ENCODE data around the gene CILP2.

Gene CILP2

GRCh38 chr19:19587771-19588170 lies 49.7 kb downstream of the CILP2 start:
- ChIA-PET CTCF (no interaction called here), POLR2A (no interaction called here)
- H3K27ac ChIP-seq (ENCODE audit: extremely low read depth, low read depth, low read length) = no peak overlapping the region
- H3K36me3 ChIP-seq (ENCODE audit: control insufficient read depth in 2 of 2, insufficient read depth in 1 of 2, low read length in 2 of 2) = no peaks in the 10 kb centered on the region
- no peak for TF ChIP-seq ZNF10 (tag by site-specific recombination; IDR thresholded peaks at IDR 0.05)
- 0 out of 2 replicates have a peak, but pooled peaks cover 3% of the 10 kb centered on the region for H3K4me1 ChIP-seq (ENCODE audit: control insufficient read depth, insufficient read depth, low read length)
- no peaks in the 10 kb centered on the region for H3K9me3 ChIP-seq (ENCODE audit: control insufficient read depth, insufficient read depth, low read depth, low read length)
- no peak overlapping the region for H3K4me3 ChIP-seq (ENCODE audit: low read depth, low read length)

GRCh38 chr19:19588546-19588945 lies 50.5 kb downstream of the CILP2 start:
- Histone ChIP-seq H3K9me3 (ENCODE audit: control insufficient read depth, insufficient read depth, low read depth, low read length) (no peaks in the 10 kb centered on the region), H3K27ac (ENCODE audit: extremely low read depth, low read depth, low read length) (no peak overlapping the region), H3K4me1 (ENCODE audit: control insufficient read depth, insufficient read depth, low read length) (0 out of 2 replicates have a peak, but pooled peaks cover 3% of the 10 kb centered on the region), H3K36me3 (ENCODE audit: control insufficient read depth in 2 of 2, insufficient read depth in 1 of 2, low read length in 2 of 2) (peaks cover 0 to 5% of the 10 kb centered on the region in 2 experiments; a peak in 1 of 3 replicates), H3K4me3 (ENCODE audit: low read depth, low read length) (no peak overlapping the region)
- TF ChIP-seq ZNF544 (tag by site-specific recombination; IDR thresholded peaks at IDR 0.05) (no peak), ELK4 (IDR thresholded peaks at IDR 0.05; ENCODE audit: borderline replicate concordance, low read depth, low read length) (no peak), REST (tag by site-specific recombination; IDR thresholded peaks at IDR 0.05) (no peak), AEBP2 (tag by site-specific recombination; IDR thresholded peaks at IDR 0.05; ENCODE audit: borderline replicate concordance) (no peak), ZNF549 (tag by site-specific recombination; IDR thresholded peaks at IDR 0.05) (no peak), PRDM6 (tag by site-specific recombination; IDR thresholded peaks at IDR 0.05) (no peak), GLIS1 (tag by site-specific recombination; IDR thresholded peaks at IDR 0.05) (no peak), ZNF266 (tag by site-specific recombination; IDR thresholded peaks at IDR 0.05; ENCODE audit: low read depth) (no peak), ZNF19 (tag by site-specific recombination; IDR thresholded peaks at IDR 0.05; ENCODE audit: low read depth) (no peak), ZNF701 (tag by site-specific recombination; IDR thresholded peaks at IDR 0.05) (no peak), ZNF837 (tag by site-specific recombination; IDR thresholded peaks at IDR 0.05) (no peak), ZNF658 (tag by site-specific recombination; IDR thresholded peaks at IDR 0.05) (no peak), SP2 (tag by site-specific recombination; IDR thresholded peaks at IDR 0.05) (no peak), ZNF677 (tag by site-specific recombination; IDR thresholded peaks at IDR 0.05) (no peak), ZNF239 (tag by site-specific recombination; IDR thresholded peaks at IDR 0.05) (no peak), ZNF423 (tag by site-specific recombination; IDR thresholded peaks at IDR 0.05) (no peak), KLF7 (tag by site-specific recombination; IDR thresholded peaks at IDR 0.05; ENCODE audit: borderline replicate concordance) (no peak), GLI4 (tag by site-specific recombination; IDR thresholded peaks at IDR 0.05) (no peak), SETDB1 (IDR thresholded peaks at IDR 0.05; ENCODE audit: insufficient read length, low read length) (no peak), ZNF274 (IDR thresholded peaks at IDR 0.05; ENCODE audit: low read length) (no peak), ZNF274 (tag by site-specific recombination; IDR thresholded peaks at IDR 0.05; ENCODE audit: borderline replicate concordance) (no peak)
- CTCF ChIA-PET = no interaction called here
- POLR2A ChIA-PET = no interaction called here
